ENCODE data around the gene TBC1D22A.

TBC1D22A gene

GRCh38 chr22:47123006-47123826, 360.8 kb downstream of the TBC1D22A start:
- no peak for DNase-seq (ENCODE audit: low read depth in 2 of 2)

GRCh38 chr22:47123827-47124442, 361.5 kb downstream of the TBC1D22A start:
- no peak for DNase-seq (ENCODE audit: low read depth in 2 of 2)

GRCh38 chr22:47124451-47124881, 362.0 kb downstream of the TBC1D22A start:
- no peak for DNase-seq (ENCODE audit: low read depth in 2 of 2)

- DNase-seq (ENCODE audit: low read depth in 2 of 2): no peak
Measured at GRCh38 chr22:47124961-47125360, 362.5 kb downstream of the TBC1D22A start.

- DNase-seq (ENCODE audit: low read depth in 2 of 2): no peak
Measured at GRCh38 chr22:47125603-47126002, 363.2 kb downstream of the TBC1D22A start.

GRCh38 chr22:47126344-47126811, 363.9 kb downstream of the TBC1D22A start:
- DNase-seq (ENCODE audit: low read depth in 2 of 2): no peak

- DNase-seq (ENCODE audit: low read depth in 2 of 2): no peak
Measured at GRCh38 chr22:47127441-47127871, 365.0 kb downstream of the TBC1D22A start.

GRCh38 chr22:47128216-47128615, 365.8 kb downstream of the TBC1D22A start:
- no peak for DNase-seq (ENCODE audit: low read depth in 2 of 2)

- DNase-seq (ENCODE audit: low read depth in 2 of 2): no peak
Measured at GRCh38 chr22:47128622-47129215, 366.3 kb downstream of the TBC1D22A start.

GRCh38 chr22:47129902-47130635, 367.6 kb downstream of the TBC1D22A start:
- no peak for DNase-seq (ENCODE audit: low read depth in 2 of 2)

GRCh38 chr22:47130883-47131631, 368.6 kb downstream of the TBC1D22A start:
- DNase-seq (ENCODE audit: low read depth in 2 of 2): no peak

GRCh38 chr22:47131632-47132427, 369.4 kb downstream of the TBC1D22A start:
- DNase-seq (ENCODE audit: low read depth in 2 of 2): no peak

GRCh38 chr22:47132428-47132825, 370.0 kb downstream of the TBC1D22A start:
- DNase-seq (ENCODE audit: low read depth in 2 of 2): no peak

GRCh38 chr22:47133061-47133969, 370.9 kb downstream of the TBC1D22A start:
- DNase-seq (ENCODE audit: low read depth in 2 of 2): no peak

GRCh38 chr22:47134222-47134621, 371.8 kb downstream of the TBC1D22A start:
- no peak for DNase-seq (ENCODE audit: low read depth in 2 of 2)

GRCh38 chr22:47135338-47135737, 372.9 kb downstream of the TBC1D22A start:
- no peak for DNase-seq (ENCODE audit: low read depth in 2 of 2)

- DNase-seq (ENCODE audit: low read depth in 2 of 2): no peak
Measured at GRCh38 chr22:47136050-47136449, 373.6 kb downstream of the TBC1D22A start.

GRCh38 chr22:47136671-47137070, 374.2 kb downstream of the TBC1D22A start:
- DNase-seq (ENCODE audit: low read depth in 2 of 2): no peak

Measured in stimulated activated CD8-positive, alpha-beta memory T cell treated with anti-CD3 and anti-CD28 coated beads, Interleukin-15, amount 100 ng/mL, for 4 hours (primary cell).